ENCODE measurements around the gene CPXM1. TPM values are rescaled to one million over a fixed set of nuclear protein-coding genes. Genes with fewer than 3 reads are reported as not detected.

CPXM1 gene
- total and polyA plus RNA-seq, 10 of the 15 experiments (the other 5 are each of a cell fraction or from before 2014, with no cell fraction given), result 0.22 to 3.9 (median 0.63) TPM; not detected in 2

- TF ChIP-seq HSF1 (IDR thresholded peaks at IDR 0.05; ENCODE audit: low read depth, low read length), result no peak
- TF ChIP-seq GATAD2B (conservative IDR thresholded peaks at IDR 0.05; ENCODE audit: low read depth), result no peak
- no peak for TF ChIP-seq IRF5 (IDR thresholded peaks at IDR 0.05; ENCODE audit: borderline replicate concordance)
- TF ChIP-seq CBX5 (IDR thresholded peaks at IDR 0.05; ENCODE audit: low read depth), result no peak
- TF ChIP-seq PBX3 (IDR thresholded peaks at IDR 0.05; ENCODE audit: insufficient replicate concordance, low read depth, low read length), result no peak
- no peak for TF ChIP-seq STAT1 (conservative IDR thresholded peaks at IDR 0.05)
These were observed 51.0 kb downstream of the CPXM1 start (continued) for GRCh38 chr20:2749343-2749950.
